Endodermal cell (in vitro differentiated cells): Measurements from ENCODE around the gene IL24. TPM values are rescaled to one million over a fixed set of nuclear protein-coding genes. Genes with fewer than 3 reads are reported as not detected.

Experiments used
- DNase-seq: peaks from one replicate; pipeline ENCODE4 v3.0.0-alpha.2; 2017
- H3K27ac ChIP-seq: 2 replicates; pipeline ENCODE4 v1.5.1; 2013; ENCODE audit warnings: mild to moderate bottlenecking, low read depth, low read length, moderate library complexity
- H3K27me3 ChIP-seq: 2 replicates; pipeline ENCODE4 v1.6.1; 2013; ENCODE audit warnings: mild to moderate bottlenecking, low read length, moderate library complexity; ENCODE audit not compliant: insufficient read depth, control insufficient read depth, poor library complexity, severe bottlenecking
- H3K36me3 ChIP-seq: 2 replicates; pipeline ENCODE4 v1.7.0; 2013; ENCODE audit warnings: mild to moderate bottlenecking, low read length, moderate library complexity; ENCODE audit not compliant: control insufficient read depth, insufficient read depth
- H3K4me1 ChIP-seq: one replicate; pipeline ENCODE4 v1.7.0; 2013; ENCODE audit warnings: low read length; ENCODE audit not compliant: control insufficient read depth, insufficient read depth
- H3K4me3 ChIP-seq: 2 replicates; pipeline ENCODE4 v1.5.1; 2013; ENCODE audit warnings: mild to moderate bottlenecking, low read length, moderate library complexity
- H3K9ac ChIP-seq: 2 replicates; pipeline ENCODE4 v1.6.1; 2013; ENCODE audit warnings: mild to moderate bottlenecking, low read length, moderate library complexity; ENCODE audit not compliant: poor library complexity, severe bottlenecking; ENCODE audit errors: extremely low read depth
- H3K9me3 ChIP-seq: 2 replicates; pipeline ENCODE4 v1.6.1; 2013; ENCODE audit warnings: mild to moderate bottlenecking, low read length, moderate library complexity; ENCODE audit not compliant: control insufficient read depth
- H3K27ac Mint-ChIP-seq: 2 replicates; pipeline ENCODE4 v1.8.0; 2020; ENCODE audit warnings: mixed read lengths
- H3K27me3 Mint-ChIP-seq: 2 replicates; pipeline ENCODE4 v1.8.0; 2021; ENCODE audit warnings: mild to moderate bottlenecking, mixed read lengths; ENCODE audit not compliant: insufficient read depth
- H3K36me3 Mint-ChIP-seq: 2 replicates; pipeline ENCODE4 v1.8.0; 2020; ENCODE audit warnings: low read depth, mixed read lengths
- H3K4me1 Mint-ChIP-seq: 2 replicates; pipeline ENCODE4 v1.8.0; 2020; ENCODE audit warnings: mixed read lengths
- H3K4me3 Mint-ChIP-seq: 2 replicates; pipeline ENCODE4 v1.8.0; 2020; ENCODE audit warnings: mild to moderate bottlenecking, moderate library complexity, mixed read lengths
- H3K9me3 Mint-ChIP-seq: 2 replicates; pipeline ENCODE4 v1.8.0; 2020; ENCODE audit warnings: mild to moderate bottlenecking, mixed read lengths
- WGBS, 2 experiments: methylation state at CpG; one replicate each; pipeline versions ENCODE4 v1.1.5 to v1.1.7; 2013; ENCODE audit warnings: missing lambda C conversion rate in 2 of 2, mixed read lengths in 1 of 2; ENCODE audit not compliant: insufficient coverage in 1 of 2, insufficient read length in 1 of 2; 5-methylcytosine and 5-hydroxymethylcytosine counted together
- total RNA-seq, 2 donors: library from RNA; stranded (reverse); fragmentation: NEBNext Ultra II Directional in 1 of 2; extraction: Animal tissue kit (Norgen Biotek cat#: 25700) in 1 of 2; gene quantifications; 2 replicates in 1 of 2; 3 replicates in 1 of 2; pipeline ENCODE4 v1.2.1, GENCODE V29; 2021
- TF ChIP-seq, protein P1 (sequence below): fragments of 200-600 bp; sonication (generic); conservative IDR thresholded peaks from 2 replicates; pipeline ENCODE4 v1.5.0; 2021; ENCODE audit warnings: antibody characterized with exemption, mild to moderate bottlenecking

Gene IL24
- total RNA-seq, 2 donors from 2014 or later: not detected

DNA sequence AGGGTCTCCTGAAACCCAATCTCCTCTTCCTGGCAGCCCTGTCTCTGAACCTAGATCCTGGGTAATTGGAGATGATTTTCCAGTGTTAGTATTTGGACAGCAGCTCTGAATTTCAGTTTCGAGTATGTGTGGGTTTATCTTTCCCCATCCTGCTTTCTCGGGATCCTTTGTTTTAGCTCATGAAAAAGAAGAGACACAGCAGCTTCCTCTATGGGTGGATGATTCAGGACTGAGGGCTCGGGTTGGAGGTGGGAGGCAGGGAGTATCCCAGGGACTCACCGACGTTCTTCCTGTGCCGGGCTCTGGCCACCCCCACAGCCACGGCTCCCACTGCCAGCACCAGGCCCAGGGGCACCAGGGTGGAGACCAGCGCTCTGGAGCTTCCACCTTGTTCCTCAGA, 34.9 kb downstream of the IL24 start:
- H3K9me3 ChIP-seq: no peaks in the 10 kb centered on the region
- H3K27ac Mint-ChIP-seq: no peak overlapping the region
- H3K36me3 ChIP-seq: no peaks in the 10 kb centered on the region
- H3K9me3 Mint-ChIP-seq: no peaks in the 10 kb centered on the region
- H3K9ac ChIP-seq: no peak overlapping the region
- no peak overlapping the region for H3K27ac ChIP-seq
- H3K4me1 Mint-ChIP-seq: no peaks in the 10 kb centered on the region
- TF ChIP-seq, protein P1, sequence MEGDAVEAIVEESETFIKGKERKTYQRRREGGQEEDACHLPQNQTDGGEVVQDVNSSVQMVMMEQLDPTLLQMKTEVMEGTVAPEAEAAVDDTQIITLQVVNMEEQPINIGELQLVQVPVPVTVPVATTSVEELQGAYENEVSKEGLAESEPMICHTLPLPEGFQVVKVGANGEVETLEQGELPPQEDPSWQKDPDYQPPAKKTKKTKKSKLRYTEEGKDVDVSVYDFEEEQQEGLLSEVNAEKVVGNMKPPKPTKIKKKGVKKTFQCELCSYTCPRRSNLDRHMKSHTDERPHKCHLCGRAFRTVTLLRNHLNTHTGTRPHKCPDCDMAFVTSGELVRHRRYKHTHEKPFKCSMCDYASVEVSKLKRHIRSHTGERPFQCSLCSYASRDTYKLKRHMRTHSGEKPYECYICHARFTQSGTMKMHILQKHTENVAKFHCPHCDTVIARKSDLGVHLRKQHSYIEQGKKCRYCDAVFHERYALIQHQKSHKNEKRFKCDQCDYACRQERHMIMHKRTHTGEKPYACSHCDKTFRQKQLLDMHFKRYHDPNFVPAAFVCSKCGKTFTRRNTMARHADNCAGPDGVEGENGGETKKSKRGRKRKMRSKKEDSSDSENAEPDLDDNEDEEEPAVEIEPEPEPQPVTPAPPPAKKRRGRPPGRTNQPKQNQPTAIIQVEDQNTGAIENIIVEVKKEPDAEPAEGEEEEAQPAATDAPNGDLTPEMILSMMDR: no peak
- no peak for DNase-seq
- H3K4me3 Mint-ChIP-seq: no peak overlapping the region
- 84 to 87% methylated on average over 5 to 8 of the region's 8 CpGs for WGBS, 2 experiments
- no peaks in the 10 kb centered on the region for H3K36me3 Mint-ChIP-seq
- H3K4me1 ChIP-seq: no peaks in the 10 kb centered on the region
- no peaks in the 10 kb centered on the region for H3K27me3 ChIP-seq
- peaks cover 1% of the 10 kb centered on the region for H3K27me3 Mint-ChIP-seq
- H3K4me3 ChIP-seq: no peak overlapping the region

DNA sequence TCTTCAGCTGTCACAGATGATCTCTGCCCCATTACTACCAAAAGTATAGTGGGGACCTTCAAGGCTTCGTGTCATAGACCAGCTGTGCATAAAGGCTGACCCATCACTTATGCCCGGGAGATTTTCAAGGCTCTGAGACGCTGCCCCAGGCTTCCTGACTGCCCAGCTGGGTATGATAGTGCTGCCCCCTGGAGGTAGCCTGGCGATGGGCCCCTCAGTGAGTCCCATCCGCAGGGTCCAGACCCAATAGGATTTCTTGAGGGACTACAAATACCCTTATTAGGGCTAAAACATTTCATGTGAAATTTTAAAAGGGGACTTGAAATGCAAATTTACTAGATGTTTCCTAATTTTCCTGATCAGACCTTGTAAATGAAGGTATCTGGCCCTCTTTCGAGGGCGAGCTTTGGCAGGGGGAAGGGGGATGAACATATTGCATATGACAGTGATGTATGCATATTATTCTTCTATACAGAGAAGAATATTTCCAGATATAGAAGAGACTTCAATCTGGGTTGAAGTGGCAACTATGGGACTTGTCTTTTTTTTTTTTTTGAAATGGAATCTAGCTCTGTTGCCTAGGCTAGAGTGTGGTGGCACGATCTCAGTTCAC, 36.2 kb downstream of the IL24 start:
- Histone ChIP-seq H3K36me3 (no peaks in the 10 kb centered on the region), H3K4me3 (no peak overlapping the region), H3K27me3 (no peaks in the 10 kb centered on the region), H3K4me1 (no peaks in the 10 kb centered on the region), H3K9me3 (no peaks in the 10 kb centered on the region), H3K9ac (no peak overlapping the region), H3K27ac (no peak overlapping the region)
- TF ChIP-seq, protein P1: peak; percentile 92
- H3K27ac Mint-ChIP-seq: no peak overlapping the region
- H3K27me3 Mint-ChIP-seq: peaks cover 1% of the 10 kb centered on the region
- no peak overlapping the region for H3K4me3 Mint-ChIP-seq
- no peaks in the 10 kb centered on the region for H3K36me3 Mint-ChIP-seq
- no peaks in the 10 kb centered on the region for H3K9me3 Mint-ChIP-seq
- no peaks in the 10 kb centered on the region for H3K4me1 Mint-ChIP-seq
- 79 to 82% methylated on average over 3 to 8 of the region's 8 CpGs for WGBS, 2 experiments
- DNase-seq: peak; percentile 91

DNA sequence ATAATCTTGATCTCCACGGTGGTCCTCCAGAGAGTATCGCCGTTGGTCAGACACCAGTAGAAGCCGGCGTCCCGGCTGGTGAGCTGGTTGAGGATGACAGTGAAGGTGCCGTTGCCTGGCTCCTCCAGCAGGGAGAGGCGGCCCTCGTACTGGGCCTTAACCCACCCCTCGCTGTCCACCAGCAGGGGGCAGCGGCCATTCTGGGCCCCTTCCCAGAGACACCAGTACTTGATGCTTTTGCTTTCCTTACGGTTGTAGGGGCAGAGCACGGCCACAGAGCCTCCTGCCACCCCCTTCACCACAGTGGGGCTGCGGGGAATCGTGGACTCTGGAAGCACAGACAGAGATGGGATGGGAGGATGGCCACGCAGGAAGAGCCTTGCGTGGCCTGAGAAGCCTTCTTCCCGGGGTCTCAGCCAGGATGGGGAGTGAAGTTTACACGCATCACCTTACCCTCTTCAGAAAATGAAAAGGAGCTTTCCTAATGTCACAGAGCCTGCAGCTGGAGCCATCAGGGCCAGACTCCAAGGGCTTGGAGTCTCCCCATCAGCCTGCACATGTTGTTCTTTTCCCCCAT, 38.3 kb downstream of the IL24 start:
- Histone ChIP-seq H3K9me3 (no peaks in the 10 kb centered on the region), H3K27ac (no peak overlapping the region), H3K4me1 (no peaks in the 10 kb centered on the region), H3K36me3 (no peaks in the 10 kb centered on the region), H3K4me3 (no peak overlapping the region), H3K27me3 (no peaks in the 10 kb centered on the region), H3K9ac (no peak overlapping the region)
- H3K4me3 Mint-ChIP-seq: no peak overlapping the region
- H3K27ac Mint-ChIP-seq: no peak overlapping the region
- peaks cover 1% of the 10 kb centered on the region for H3K27me3 Mint-ChIP-seq
- WGBS, 2 experiments: 63 to 75% methylated on average over 13 to 19 of the region's 19 CpGs
- H3K9me3 Mint-ChIP-seq: no peaks in the 10 kb centered on the region
- TF ChIP-seq, protein P1: peak; percentile 98
- H3K36me3 Mint-ChIP-seq: no peaks in the 10 kb centered on the region
- DNase-seq: peak; percentile 94
- H3K4me1 Mint-ChIP-seq: peaks cover 7% of the 10 kb centered on the region
